Inflammatory macrophage (primary cell): Measurements from ENCODE around the gene RAB9A.
"Not testable (repeated sequence)": the region's sequence is repeated elsewhere in the genome, so short reads cannot be mapped to it uniquely, and the experiment has no call there.

Experiments used
- DNase-seq, 2 donors: peaks; one replicate each; pipeline ENCODE4 v3.0.0-alpha.2; 2020 to 2022

Gene RAB9A

DNA sequence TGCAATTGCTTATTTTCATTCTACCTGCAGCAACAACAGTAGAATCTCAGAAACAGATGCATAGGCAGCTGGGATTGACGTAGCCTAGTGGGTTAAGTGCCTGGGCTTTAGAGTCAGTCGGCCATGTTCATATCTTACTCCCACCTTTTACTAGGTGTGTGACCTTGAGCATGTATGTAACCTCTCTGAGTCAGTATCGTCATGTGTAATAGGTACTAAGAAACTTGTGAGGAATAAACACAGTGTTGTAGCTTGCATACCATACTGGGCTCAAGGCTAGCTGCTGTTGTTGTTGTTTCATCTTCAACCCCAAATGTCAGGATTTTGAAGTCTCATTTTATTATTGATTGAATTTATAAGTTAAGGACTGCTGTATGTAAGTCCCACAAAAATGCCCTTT, 14.2 kb downstream of the RAB9A start:
- DNase-seq, result no peak

DNA sequence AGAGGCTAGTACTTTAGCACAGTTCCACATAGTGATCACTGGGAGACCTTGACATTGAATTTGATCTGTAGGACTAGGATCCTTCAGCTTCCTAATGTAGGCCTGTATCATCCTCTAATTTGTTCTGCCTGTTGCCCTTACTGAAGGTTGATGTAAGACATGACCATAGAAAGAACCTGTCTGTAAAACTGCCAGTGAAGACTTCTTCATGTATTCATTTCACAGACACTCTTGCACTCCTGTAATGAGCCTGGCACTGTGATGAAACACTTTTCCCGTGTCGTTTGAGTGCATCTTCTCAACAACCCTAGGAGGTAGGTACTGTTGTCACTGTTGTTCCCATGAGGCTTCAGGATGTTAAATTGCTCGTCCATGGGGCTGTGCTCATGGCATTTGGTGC, 14.7 kb downstream of the RAB9A start:
- DNase-seq, result no peak

GRCh38 chrX:13711141-13711540, 22.2 kb downstream of the RAB9A start:
- DNase-seq, result no peak

- no peak for DNase-seq
Measured at GRCh38 chrX:13716455-13716854, 27.5 kb downstream of the RAB9A start.

GRCh38 chrX:13716905-13717304, 28.0 kb downstream of the RAB9A start:
- DNase-seq, result no peak

DNA sequence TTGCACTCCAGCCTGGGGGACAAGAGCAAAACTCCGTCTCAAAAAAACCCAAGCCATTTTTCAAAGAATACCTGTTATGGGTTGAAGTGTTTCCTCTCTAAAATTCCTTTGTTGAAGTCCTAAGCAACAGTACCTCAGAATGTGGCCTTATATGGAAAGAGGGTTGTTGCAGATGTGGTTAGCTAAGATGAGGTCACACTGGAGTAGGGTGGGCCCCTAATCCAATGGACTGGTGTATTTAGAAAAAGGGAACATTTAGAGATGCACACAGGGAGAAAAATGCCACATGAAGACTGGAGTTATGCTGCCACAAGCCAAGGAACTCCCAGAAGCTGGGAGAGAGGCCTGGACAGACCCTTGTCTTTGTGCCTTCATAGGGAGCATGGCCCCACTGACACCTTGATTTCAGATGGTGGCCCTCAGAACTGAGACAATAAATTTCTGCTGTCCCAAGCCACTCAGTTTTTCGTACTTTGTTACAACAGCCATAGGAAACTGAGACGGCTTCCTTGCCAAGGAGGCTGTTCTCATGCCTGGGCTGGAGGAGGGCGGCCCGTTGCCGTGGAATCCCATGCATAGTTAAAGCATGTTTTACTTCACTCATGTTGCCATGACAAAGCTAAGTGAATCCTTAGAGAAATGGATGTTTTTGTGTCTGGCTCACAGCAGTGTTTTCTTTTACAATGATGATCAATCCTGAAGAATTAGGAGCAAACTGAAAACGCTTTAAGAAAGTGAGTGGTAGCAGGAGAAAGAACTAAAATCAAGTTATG, 29.0 kb downstream of the RAB9A start:
- no peak for DNase-seq

DNA sequence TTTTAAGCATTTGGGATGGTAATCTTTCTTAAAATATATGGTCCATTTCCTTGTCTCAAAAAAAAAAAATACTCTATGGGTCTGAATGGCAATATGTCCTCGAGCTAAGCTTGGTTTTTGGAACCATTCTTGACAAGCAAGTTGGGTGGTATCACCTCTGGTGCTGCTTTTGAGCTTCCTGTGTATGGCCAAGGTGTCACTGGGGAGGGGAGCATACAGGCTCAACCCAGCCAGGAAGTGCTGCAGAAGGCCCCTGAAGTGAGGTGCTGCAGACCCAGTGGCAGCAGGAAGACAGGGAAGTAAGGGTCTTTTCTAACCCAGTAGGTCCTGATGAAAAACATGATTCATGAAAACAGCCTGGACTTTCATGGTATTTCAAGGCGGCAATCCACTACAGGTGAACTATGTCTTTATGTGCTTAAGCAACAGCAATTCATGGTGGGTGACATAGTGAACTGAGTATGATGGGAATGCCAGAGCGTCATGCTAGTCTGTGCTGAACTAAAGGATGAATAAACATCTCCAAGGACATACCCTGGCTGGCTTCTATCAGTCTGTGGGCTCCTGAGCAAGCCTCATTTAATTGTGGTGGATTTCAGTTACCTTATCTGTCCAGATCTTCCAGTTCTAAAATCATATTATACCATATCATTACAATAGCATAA, 30.4 kb downstream of the RAB9A start:
- DNase-seq, result no peak

- DNase-seq, result no peak
Measured at GRCh38 chrX:13721371-13721770, 32.4 kb downstream of the RAB9A start.

DNA sequence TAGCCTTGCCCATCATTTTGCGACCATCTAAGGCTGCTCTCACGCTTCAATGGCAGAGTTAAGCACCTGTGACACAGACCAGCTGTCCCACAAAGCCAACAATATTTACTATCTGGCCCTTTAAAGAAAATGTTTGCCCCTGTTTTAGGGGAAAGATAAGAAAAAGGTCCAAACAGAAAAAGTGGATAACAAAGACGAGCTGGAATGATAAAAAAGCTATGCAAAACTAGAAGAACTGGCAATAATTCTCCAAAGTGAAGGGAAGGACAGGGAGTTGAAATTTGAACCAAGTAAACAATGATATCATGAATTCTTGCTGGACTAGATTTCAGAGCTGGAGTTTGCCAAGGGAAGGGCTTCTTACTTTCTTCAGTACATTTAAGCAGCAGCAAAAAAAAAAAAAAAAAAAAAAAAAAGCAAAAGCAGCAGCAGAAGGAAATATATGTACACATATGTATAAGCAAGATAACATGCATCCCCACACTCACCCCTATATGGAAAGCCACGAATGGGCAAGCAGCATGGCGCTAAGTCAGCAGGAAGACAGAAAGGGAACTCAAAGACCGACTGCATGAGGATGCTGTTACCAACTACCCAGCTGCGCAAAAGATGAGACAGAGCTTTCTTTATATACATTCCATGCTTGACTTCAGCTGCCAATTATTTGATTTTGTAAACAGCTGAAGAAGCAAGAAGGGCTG, 33.0 kb downstream of the RAB9A start:
- no peak for DNase-seq

- not testable (repeated sequence) for DNase-seq
Measured at GRCh38 chrX:13724878-13725277, 36.0 kb downstream of the RAB9A start.

DNA sequence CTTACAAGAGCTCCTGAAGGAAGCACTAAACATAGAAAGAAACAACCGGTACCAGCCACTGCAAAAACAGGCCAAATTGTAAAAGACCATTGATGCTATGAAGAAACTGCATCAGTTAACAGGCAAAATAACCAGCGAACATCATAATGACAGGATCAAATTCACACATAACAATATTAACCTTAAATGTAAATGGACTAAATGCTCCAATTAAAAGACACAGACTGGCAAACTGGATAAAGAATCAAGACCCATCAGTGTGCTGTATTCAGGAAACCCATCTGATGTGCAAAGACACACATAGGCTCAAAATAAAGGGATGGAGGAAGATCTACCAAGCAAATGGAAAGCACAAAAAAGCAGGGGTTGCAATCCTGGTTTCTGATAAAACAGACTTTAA, 37.7 kb downstream of the RAB9A start:
- DNase-seq, result not testable (repeated sequence)

DNA sequence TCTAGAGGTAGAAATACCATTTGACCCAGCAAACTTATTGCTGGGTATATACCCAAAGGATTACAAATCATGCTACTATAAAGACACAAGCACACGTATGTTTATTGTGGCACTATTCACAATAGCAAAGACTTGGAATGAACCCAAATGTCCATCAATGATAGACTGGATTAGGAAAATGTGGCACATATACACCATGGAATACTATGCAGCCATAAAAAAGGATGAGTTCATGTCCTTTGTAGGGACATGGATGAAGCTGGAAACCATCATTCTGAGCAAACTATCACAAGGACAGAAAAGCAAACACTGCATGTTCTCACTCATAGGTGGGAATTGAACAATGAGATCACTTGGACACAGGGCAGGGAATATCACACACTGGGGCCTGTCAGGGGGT, 41.6 kb downstream of the RAB9A start:
- DNase-seq, result not testable (repeated sequence)

DNA sequence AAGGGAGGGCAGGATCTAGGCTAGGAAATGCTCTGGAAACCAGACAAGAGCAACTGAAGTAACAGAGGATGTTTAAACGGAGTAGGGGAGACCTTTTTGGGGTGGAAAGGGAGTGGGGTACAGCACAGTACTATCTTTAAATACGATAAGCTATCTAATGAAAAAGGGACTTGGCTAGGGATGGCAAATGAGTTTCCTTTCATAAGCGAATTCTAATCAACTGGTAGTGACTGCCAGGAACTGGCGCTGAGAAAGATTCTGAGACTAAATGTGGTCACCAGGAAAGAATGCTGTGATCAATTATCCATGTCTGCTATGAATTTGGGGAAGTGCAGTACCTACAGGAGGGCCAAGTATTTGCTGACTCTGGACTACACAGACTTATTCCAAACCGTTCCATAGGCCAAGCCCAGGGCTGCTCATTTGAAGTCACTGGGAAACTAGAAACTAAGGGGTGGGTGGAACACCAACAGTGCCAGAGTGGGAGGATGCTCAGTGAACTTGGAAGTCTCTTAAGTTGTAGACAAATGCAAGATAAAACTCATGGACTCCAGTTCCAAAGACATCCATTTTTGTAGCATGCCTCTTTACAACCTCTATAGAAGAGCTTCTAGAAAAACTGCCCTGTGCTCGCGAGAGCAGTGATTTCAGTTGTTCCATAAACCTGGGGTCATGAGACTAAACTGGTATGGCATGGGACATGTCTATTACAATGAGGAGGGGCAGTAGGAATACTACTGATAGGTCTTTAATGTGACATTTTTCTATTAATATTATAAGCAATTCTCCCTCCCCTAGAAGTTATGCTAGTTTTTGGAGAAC, 43.5 kb downstream of the RAB9A start:
- no peak for DNase-seq

- no peak for DNase-seq
Measured at GRCh38 chrX:13733506-13733905, 44.6 kb downstream of the RAB9A start.

- peak; percentile 93 to 96 for DNase-seq
Measured at GRCh38 chrX:13734278-13735172, 45.6 kb downstream of the RAB9A start, which contains the start of the genes OFD1 and TRAPPC2. Gene OFD1 (plus strand): TSS chrX:13734748. CDS start chrX:13735072, 324 bp downstream. Gene TRAPPC2 (minus strand): TSS chrX:13734620. CDS start chrX:13719963, 14,657 bp downstream.

- DNase-seq, result no peak
Measured at GRCh38 chrX:13741695-13742094, 52.8 kb downstream of the RAB9A start.

DNA sequence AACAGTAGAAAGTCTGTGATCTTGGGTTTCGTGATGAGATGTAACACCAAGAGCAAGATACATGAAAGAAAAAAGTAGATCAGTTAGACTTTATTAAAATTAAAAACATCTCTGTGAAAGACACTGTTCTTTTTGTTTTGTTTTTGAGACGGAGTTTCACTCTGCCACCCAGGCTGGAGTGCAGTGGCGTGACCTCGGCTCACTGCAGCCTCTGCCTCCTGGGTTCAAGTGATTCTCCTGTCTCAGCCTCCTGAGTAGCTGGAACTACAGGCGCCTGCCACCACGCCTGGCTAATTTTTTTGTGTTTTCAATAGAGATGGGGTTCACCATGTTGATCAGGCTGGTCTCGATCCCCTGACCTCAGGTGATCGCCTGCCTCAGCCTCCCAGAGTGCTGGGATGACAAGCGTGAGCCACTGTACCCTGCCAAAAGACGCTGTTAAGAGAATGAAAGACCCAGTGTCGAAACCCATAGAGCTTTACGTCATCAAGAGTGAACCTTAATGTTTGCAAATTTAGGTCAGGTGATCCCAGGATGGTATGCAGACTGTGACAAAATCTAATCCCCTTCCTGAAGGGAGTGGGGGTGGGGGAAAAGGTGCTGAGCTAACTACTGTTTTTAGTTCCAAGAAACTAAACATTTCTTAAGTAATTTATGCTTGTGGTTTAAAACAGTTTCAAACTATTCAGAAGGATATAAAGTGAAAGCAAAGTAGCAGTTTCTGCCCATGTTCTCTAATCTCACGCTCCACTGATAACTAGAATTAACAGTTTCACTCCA, 53.7 kb downstream of the RAB9A start:
- DNase-seq, result peak; percentile 13 to 29

DNA sequence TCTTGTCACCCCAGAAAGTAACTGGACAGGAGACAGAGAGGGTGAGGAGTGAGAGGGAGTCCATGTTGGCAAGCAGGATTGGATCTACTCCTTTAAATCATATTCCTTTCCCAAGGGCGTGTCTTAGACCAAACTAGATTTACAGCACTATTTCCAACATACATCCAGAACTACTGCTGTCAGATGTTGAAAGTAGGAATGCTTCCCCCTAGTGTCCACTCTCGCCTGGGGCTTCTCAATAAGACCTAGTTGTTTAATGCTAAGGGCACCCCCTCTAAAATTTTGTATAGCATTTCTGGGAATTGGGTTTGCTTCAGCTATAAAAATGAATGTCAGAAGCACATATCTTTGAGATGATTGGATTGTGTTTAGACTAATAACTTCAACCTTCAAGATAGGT, 58.9 kb downstream of the RAB9A start:
- DNase-seq, result peak; percentile 45 to 47

DNA sequence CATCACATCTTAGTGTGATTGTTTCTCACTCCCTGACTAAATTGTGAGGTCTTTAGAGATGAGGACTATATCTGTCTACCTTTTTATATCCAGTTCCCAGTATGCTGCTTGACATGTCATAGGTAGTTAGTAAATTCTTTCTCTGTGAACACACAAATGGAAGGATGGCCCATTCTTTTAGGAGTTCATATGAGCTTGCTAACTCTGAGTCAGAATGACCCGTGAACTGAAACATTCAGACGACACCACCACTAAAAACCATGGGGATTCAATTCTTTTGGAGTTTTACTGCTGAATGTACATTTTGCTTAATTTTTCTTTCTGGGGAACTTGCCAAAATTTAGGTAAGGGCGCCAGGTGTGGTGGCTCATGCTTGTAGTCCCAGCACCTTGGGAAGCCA, 59.6 kb downstream of the RAB9A start:
- no peak for DNase-seq

DNA sequence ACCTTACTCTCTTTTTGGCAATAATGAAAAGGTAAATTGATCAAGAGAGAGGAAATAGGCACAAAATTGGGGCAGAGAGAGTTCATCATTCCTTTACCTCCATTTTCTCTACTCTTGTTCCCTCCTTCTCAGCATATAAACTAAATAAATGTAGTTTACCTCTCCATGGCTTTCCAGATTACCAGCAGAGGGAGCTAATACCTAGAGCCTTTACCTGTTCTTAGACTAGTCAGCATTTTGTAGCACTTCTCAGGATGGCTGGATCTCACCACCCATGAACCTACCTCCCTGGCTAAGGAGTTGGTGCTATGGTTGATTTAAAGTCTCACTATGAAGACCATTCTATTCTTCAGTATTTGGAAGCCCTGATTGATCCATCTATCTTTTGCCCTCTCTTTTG, 61.3 kb downstream of the RAB9A start:
- peak; percentile 26 to 27 for DNase-seq

GRCh38 chrX:13750812-13751211, 61.9 kb downstream of the RAB9A start:
- DNase-seq, result peak in 1 of 2 donors; percentile 31
